ENCODE measurements around the gene MOK. TPM values are rescaled to one million over a fixed set of nuclear protein-coding genes. Genes with fewer than 3 reads are reported as not detected.

Gene MOK, protein sequence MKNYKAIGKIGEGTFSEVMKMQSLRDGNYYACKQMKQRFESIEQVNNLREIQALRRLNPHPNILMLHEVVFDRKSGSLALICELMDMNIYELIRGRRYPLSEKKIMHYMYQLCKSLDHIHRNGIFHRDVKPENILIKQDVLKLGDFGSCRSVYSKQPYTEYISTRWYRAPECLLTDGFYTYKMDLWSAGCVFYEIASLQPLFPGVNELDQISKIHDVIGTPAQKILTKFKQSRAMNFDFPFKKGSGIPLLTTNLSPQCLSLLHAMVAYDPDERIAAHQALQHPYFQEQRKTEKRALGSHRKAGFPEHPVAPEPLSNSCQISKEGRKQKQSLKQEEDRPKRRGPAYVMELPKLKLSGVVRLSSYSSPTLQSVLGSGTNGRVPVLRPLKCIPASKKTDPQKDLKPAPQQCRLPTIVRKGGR
- 11.8 and 21.6 TPM in 2 replicates for total RNA-seq

DNA sequence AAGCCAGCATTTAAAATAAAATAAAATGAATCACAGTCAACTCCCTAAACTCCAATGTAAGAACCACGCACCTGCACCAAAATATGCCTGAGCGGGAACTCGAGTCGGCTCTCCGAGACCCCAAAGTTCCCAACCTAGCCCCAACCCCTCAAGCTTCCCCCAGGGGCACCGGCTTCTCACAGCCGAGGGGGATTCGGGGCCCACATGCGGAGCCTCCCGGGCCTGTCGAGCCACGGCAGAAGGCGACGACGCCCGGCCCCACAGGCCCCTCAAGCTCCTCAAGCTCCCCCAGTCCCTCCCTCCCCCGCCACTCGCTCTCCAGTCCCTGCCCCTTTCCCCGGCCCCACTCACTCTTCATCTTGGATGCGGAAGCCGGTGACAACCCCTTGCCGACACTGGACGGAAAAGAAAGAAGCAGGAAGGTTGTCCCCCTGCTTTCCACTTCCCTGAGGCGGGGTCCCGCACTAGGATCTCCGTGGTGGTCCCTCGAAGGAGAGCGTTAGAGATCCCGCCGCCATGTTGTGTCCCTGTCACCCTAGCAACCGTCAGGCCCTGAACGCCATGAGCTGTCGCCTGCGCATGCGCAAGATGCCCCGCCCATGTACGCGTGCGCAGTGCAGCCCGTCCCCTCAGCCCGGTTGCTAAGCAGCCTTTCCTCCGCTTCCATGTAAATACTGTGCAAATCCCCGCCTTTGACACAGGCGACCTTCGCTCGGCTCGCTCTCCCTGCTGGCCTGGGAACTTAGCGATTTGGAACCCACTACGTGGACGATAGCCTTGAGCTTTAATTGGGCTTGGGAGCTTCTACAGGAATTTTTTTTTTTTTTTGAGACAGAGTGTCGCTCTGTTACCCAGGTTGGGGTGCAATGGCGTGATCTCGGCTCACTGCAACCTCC is at the start of gene MOK:
Gene MOK (minus strand): TSS at position 554 of the 896 bp plus-strand sequence. CDS start 196 bp downstream, at position 358.

DNA sequence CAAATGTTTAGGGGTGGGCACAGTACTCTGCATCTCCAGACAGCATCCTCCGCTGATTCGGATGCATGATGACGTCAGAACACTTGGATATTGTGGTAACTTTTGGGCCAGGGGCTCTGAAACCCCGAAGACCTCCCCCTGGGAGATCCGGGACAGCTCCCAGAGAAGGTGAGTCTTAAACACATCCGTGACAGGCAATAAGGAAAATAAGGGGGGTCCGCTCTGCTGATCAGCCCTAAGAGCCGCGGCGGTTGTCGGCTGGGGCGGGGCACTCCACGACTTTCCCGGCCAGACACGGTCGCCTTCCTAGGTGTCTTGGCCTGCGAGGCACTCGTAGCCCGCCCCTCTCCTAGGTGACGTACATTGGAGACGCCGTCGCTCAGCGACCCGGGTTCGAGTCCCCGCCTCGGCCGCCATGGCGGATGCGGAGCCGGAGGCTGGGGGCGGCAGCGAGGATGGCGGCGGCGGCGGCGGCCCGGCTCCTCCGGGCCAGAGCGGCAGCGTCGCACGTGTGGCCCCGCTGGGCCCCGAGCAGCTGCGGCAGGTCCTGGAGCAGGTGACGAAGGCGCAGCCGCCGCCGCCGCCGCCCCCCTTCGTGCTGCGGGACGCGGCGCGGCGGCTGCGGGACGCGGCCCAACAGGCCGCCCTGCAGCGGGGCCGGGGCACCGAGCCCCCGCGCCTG is 14.5 kb upstream of the MOK start, which contains the start of gene ZNF839:
Gene ZNF839 (plus strand): TSS at position 396 of the 682 bp plus-strand sequence. CDS start 20 bp downstream, at position 416.

Other genes with a start within 250 kb of the MOK start
- gene HSP90AA1, start 218.1 kb downstream of the MOK start, total RNA-seq, result 161 and 504 TPM in 2 replicates
- gene WDR20, start 165.3 kb downstream of the MOK start, total RNA-seq, result 11.6 and 27.5 TPM in 2 replicates
- gene ZNF839, start 14.6 kb upstream of the MOK start, total RNA-seq, result 8.8 and 10.9 TPM in 2 replicates
- gene CINP, start 57.7 kb upstream of the MOK start, total RNA-seq, result 41.8 and 58.8 TPM in 2 replicates
- gene TECPR2, start 57.8 kb upstream of the MOK start, total RNA-seq, result 16.6 and 21.5 TPM in 2 replicates
- gene ANKRD9, start 204.6 kb upstream of the MOK start, total RNA-seq, result 12.0 and 34.5 TPM in 2 replicates